ENCODE measurements around the gene ZNF518A. TPM values are rescaled to one million over a fixed set of nuclear protein-coding genes. Genes with fewer than 3 reads are reported as not detected.

The ZNF518A gene
- total and polyA plus RNA-seq, 10 of the 15 experiments (the other 5 are each of a cell fraction or from before 2014, with no cell fraction given) = 3.7 to 24.4 (median 15.4) TPM

GRCh38 chr10:96211764-96212163, 81.7 kb downstream of the ZNF518A start:
- DNase-seq (ENCODE audit: low read depth, low spot score) (no peak), FAIRE-seq (no peak), ATAC-seq (no peak)
- in situ Hi-C loops (cut with MboI) (no loop called here), intact Hi-C loops (cut with micrococcal nuclease; ENCODE audit: unreplicated experiment) (no loop called here)
- H3K4me1 ChIP-seq (ENCODE audit: control insufficient read depth, insufficient read depth, low read length) = peaks cover 18% of the 10 kb centered on the region
- H3K79me2 ChIP-seq (ENCODE audit: control insufficient read depth, insufficient read depth, low read length) = no peaks in the 10 kb centered on the region
- TF ChIP-seq BCL3 (IDR thresholded peaks at IDR 0.05; ENCODE audit: borderline replicate concordance, insufficient read depth, low read depth, low read length, poor library complexity, severe bottlenecking) (no peak), ZNF622 (IDR thresholded peaks at IDR 0.05) (no peak), MEF2A (IDR thresholded peaks at IDR 0.05; ENCODE audit: insufficient read depth, low read depth, low read length) (no peak), RELB (IDR thresholded peaks at IDR 0.05; ENCODE audit: low read depth) (no peak), EP300 (IDR thresholded peaks at IDR 0.05; ENCODE audit: borderline replicate concordance in 1 of 2, control insufficient read depth in 1 of 2, low read depth in 2 of 2, low read length in 2 of 2) (no peak), RB1 (IDR thresholded peaks at IDR 0.05; ENCODE audit: borderline replicate concordance) (no peak), RELA (IDR thresholded peaks at IDR 0.05; ENCODE audit: borderline replicate concordance, partially characterized antibody) (no peak), ZBTB33 (IDR thresholded peaks at IDR 0.05) (no peak), WRNIP1 (IDR thresholded peaks at IDR 0.05; ENCODE audit: borderline replicate concordance, low read depth, low read length) (no peak), MYC (IDR thresholded peaks at IDR 0.05; ENCODE audit: insufficient read depth, insufficient read length, insufficient replicate concordance, low read length, severe bottlenecking) (no peak), EZH2 (IDR thresholded peaks at IDR 0.05; ENCODE audit: borderline replicate concordance, control insufficient read depth, low read depth, low read length) (no peak), TAF1 (IDR thresholded peaks at IDR 0.05; ENCODE audit: borderline replicate concordance, low read depth, low read length) (no peak), ASH2L (IDR thresholded peaks at IDR 0.05; ENCODE audit: borderline replicate concordance, low read depth) (no peak), HCFC1 (IDR thresholded peaks at IDR 0.05; ENCODE audit: low read length) (no peak)
- ChIA-PET POLR2A (no interaction called here), SMC1A (ENCODE audit: uncharacterized antibody, unreplicated experiment) (no interaction called here), RAD21 (ENCODE audit: unreplicated experiment) (no interaction called here), CTCF (no interaction called here)
- H2AFZ ChIP-seq (ENCODE audit: control insufficient read depth, low read depth, low read length) = no peak overlapping the region
- H3K4me3 ChIP-seq = no peak overlapping the region
- no TSS peak for BruUV-seq (replicated peaks)
- H4K20me1 ChIP-seq (ENCODE audit: control insufficient read depth, insufficient read depth) = no peaks in the 10 kb centered on the region
- H3K27ac ChIP-seq (ENCODE audit: control insufficient read depth, insufficient read depth) = no peak overlapping the region
- H3K4me2 ChIP-seq (ENCODE audit: control insufficient read depth, insufficient read depth) = no peak overlapping the region
- H3K9ac ChIP-seq (ENCODE audit: control insufficient read depth, insufficient read depth, low read length) = no peak overlapping the region
- no peaks in the 10 kb centered on the region for H3K27me3 ChIP-seq (replicated peaks in 1 of 2; ENCODE audit: control insufficient read depth in 2 of 2, insufficient read depth in 2 of 2, low read length in 1 of 2)
- peaks cover 32 to 76% of the 10 kb centered on the region in 2 experiments for H3K36me3 ChIP-seq (ENCODE audit: control insufficient read depth in 2 of 2, insufficient read depth in 2 of 2, low read length in 1 of 2)
- H3K9me3 ChIP-seq (replicated peaks; ENCODE audit: control insufficient read depth, insufficient read depth, low read length) = no peaks in the 10 kb centered on the region

Measured in GM12878 (cell line).